Esophagus muscularis mucosa (tissue), 4 donors: ENCODE results near the gene KCTD16. TPM values are rescaled to one million over a fixed set of nuclear protein-coding genes. Genes with fewer than 3 reads are reported as not detected.

Experiments
- DNase-seq: peaks from one replicate; pipeline ENCODE4 v3.0.0-alpha.2; 2017; ENCODE audit errors: extremely low spot score
- H3K27ac ChIP-seq, 4 donors: fragments of 200-600 bp; sonication (generic); replicated peaks in 1 of 4; 1 replicate in 3 of 4; 2 replicates in 1 of 4; pipeline ENCODE4 v1.5.1; 2016 to 2019; ENCODE audit warnings: mild to moderate bottlenecking in 1 of 4
- H3K27me3 ChIP-seq, 4 donors: fragments of 200-600 bp; sonication (generic); one replicate each; pipeline versions ENCODE4 v1.5.1 to v1.6.0; 2016 to 2019
- H3K36me3 ChIP-seq, 4 donors: fragments of 200-600 bp; sonication (generic); one replicate each; pipeline ENCODE4 v1.5.1; 2016 to 2019
- H3K4me1 ChIP-seq, 4 donors: fragments of 200-600 bp; sonication (generic); one replicate each; pipeline ENCODE4 v1.5.1; 2016 to 2019
- H3K4me3 ChIP-seq, 4 donors: fragments of 200-600 bp; sonication (generic); 1 replicate in 2 of 4; 2 replicates in 2 of 4; pipeline ENCODE4 v1.5.1; 2016 to 2019; ENCODE audit warnings: mild to moderate bottlenecking in 4 of 4, moderate library complexity in 1 of 4
- H3K9me3 ChIP-seq, 4 donors: fragments of 200-600 bp; sonication (generic); 1 replicate in 3 of 4; 2 replicates in 1 of 4; pipeline ENCODE4 v1.5.1; 2016 to 2019
- EP300 ChIP-seq: sonication (generic); formaldehyde crosslinking; IDR thresholded peaks from one replicate; pipeline ENCODE4 v1.6.1; 2017; ENCODE audit warnings: antibody characterized with exemption
- POLR2A ChIP-seq: fragments of 450-650 bp; IDR thresholded peaks from one replicate; pipeline ENCODE4 v1.6.1; 2017; ENCODE audit warnings: antibody characterized with exemption, moderate library complexity, mild to moderate bottlenecking, low read depth
- POLR2AphosphoS5 ChIP-seq, 2 donors: sonication (generic); formaldehyde crosslinking; IDR thresholded peaks; one replicate each; pipeline ENCODE4 v1.6.1; 2017; ENCODE audit warnings: antibody characterized with exemption in 2 of 2
- WGBS: methylation state at CpG from one replicate; pipeline ENCODE4 v1.1.5; 2018; 5-methylcytosine and 5-hydroxymethylcytosine counted together
- intact Hi-C: fragments of 100-400 bp; cut with DNase I; formaldehyde crosslinking; loops from one replicate; pipeline ENCODE4 v1.15.1; 2023
- total RNA-seq, 4 donors: library from RNA; depleted of rRNA; stranded (reverse); fragments of >200 nt; gene quantifications; one replicate each; pipeline versions ENCODE4 v1.1.0 to v1.2.1, GENCODE V29; 2016
- TF ChIP-seq, protein P1 (sequence below), 3 experiments: fragments of 200-600 bp in 2 of 3; fragments of 450-650 bp in 1 of 3; sonication (generic) in 2 of 3; IDR thresholded peaks; one replicate each; pipeline ENCODE4 v1.5.1; 2017 to 2019; ENCODE audit warnings: antibody characterized with exemption in 3 of 3, mild to moderate bottlenecking in 2 of 3, moderate library complexity in 1 of 3

Gene KCTD16
- total RNA-seq, 4 donors from 2014 or later: under 0.01 to 0.11 (median under 0.01) TPM; not detected in 1

DNA sequence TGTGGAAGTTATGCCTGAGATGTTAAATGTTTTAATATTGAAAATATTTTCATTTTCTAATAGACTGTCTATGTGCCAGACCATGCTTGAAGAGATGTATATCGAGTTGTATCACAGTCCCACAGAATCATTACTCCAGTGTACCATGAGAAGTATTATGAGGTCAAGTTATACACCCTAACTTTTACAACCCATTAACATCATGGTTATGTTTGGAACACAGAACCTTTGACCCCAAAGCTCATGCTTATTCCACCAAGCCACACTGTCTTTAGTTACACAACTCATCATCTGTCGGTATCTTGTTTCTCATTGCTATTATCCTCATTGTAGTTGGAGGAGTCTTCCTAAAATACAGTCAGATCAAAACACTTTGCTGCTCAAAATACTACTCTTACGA lies 248.0 kb downstream of the KCTD16 start:
- no peak overlapping the region for H3K4me3 ChIP-seq
- no peak for DNase-seq
- no peaks in the 10 kb centered on the region for H3K4me1 ChIP-seq
- no peak overlapping the region for H3K27ac ChIP-seq
- no peaks in the 10 kb centered on the region for H3K36me3 ChIP-seq
- H3K9me3 ChIP-seq: no peaks in the 10 kb centered on the region
- no peak for TF ChIP-seq POLR2AphosphoS5 (IDR thresholded peaks at IDR 0.05)
- no peak for TF ChIP-seq POLR2A
- TF ChIP-seq EP300: no peak
- TF ChIP-seq, protein P1, sequence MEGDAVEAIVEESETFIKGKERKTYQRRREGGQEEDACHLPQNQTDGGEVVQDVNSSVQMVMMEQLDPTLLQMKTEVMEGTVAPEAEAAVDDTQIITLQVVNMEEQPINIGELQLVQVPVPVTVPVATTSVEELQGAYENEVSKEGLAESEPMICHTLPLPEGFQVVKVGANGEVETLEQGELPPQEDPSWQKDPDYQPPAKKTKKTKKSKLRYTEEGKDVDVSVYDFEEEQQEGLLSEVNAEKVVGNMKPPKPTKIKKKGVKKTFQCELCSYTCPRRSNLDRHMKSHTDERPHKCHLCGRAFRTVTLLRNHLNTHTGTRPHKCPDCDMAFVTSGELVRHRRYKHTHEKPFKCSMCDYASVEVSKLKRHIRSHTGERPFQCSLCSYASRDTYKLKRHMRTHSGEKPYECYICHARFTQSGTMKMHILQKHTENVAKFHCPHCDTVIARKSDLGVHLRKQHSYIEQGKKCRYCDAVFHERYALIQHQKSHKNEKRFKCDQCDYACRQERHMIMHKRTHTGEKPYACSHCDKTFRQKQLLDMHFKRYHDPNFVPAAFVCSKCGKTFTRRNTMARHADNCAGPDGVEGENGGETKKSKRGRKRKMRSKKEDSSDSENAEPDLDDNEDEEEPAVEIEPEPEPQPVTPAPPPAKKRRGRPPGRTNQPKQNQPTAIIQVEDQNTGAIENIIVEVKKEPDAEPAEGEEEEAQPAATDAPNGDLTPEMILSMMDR (IDR thresholded peaks at IDR 0.05): no peak
- intact Hi-C loops: no loop called here
- WGBS: 90% methylated on average over 3 of the region's 3 CpGs
- H3K27me3 ChIP-seq: no peaks in the 10 kb centered on the region

DNA sequence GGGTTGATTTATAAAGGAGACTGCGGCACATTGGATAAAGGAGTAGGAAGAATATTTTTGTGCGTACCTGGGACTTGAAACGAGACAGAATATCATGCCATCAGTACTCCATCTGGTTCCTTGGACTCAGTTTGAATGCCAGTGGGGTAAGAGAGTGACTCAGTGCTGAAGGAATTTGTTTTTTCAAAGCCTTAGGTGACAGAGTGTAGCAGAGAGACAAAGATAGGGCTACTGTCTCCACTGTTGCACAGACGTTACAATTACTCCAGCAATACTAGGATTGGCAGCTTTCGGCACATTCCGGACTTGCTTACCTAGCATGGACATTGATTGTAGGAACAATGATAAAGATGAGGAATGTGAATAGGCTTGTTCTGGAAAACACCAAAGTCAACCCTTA lies 250.7 kb downstream of the KCTD16 start:
- no peak for DNase-seq
- Histone ChIP-seq H3K4me3 (no peak overlapping the region), H3K9me3 (no peaks in the 10 kb centered on the region), H3K36me3 (no peaks in the 10 kb centered on the region), H3K27me3 (no peaks in the 10 kb centered on the region), H3K27ac (no peak overlapping the region), H3K4me1 (no peaks in the 10 kb centered on the region)
- intact Hi-C loops: no loop called here
- TF ChIP-seq, protein P1 (IDR thresholded peaks at IDR 0.05): no peak
- TF ChIP-seq EP300: no peak
- TF ChIP-seq POLR2A: no peak
- TF ChIP-seq POLR2AphosphoS5 (IDR thresholded peaks at IDR 0.05): no peak
- WGBS: 91% methylated on average over 6 of the region's 6 CpGs

DNA sequence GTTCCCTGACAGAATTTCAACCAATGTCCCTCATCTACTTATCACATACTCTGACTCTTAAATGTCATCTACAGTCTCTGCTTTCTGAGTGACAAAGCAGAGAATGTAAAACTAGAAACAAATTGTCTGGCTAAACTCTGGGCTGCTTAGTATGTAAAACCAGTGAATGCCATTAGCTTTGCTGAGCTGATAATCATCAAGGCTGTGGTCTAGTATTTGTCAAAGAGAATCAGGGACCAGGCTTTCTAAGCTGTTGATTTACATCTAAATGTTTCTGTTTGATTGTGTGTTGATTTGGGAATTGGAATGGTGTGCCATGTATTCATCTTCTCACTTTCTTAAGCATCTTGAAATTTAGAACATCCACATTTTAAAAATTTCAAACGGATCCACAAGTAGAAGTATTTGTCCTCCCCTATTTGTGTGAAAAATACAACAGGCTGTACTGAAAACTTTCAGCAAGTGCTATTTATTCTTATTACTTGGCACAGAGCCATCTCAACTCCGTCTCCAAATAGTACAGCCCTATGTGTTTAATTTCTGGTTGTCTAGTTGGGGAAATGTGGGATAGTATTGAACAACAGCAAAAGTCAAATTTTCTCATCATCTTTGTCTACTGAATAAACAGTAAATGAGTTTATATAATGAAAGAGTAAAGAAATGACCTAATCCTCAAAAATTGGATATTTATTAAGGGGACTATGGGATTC lies 251.5 kb downstream of the KCTD16 start:
- 22% methylated on average over 2 of the region's 2 CpGs for WGBS
- H3K9me3 ChIP-seq: no peaks in the 10 kb centered on the region

GRCh38 chr5:144427866-144428265 lies 257.2 kb downstream of the KCTD16 start:
- H3K4me3 ChIP-seq: no peak overlapping the region
- 93% methylated on average over 1 of the region's 1 CpG for WGBS
- H3K4me1 ChIP-seq: no peaks in the 10 kb centered on the region
- no peaks in the 10 kb centered on the region for H3K27me3 ChIP-seq
- no peaks in the 10 kb centered on the region for H3K9me3 ChIP-seq
- H3K36me3 ChIP-seq: no peaks in the 10 kb centered on the region
- no peak overlapping the region for H3K27ac ChIP-seq
- no peak for TF ChIP-seq POLR2A
- no peak for TF ChIP-seq POLR2AphosphoS5 (IDR thresholded peaks at IDR 0.05)
- TF ChIP-seq, protein P1 (IDR thresholded peaks at IDR 0.05): no peak
- TF ChIP-seq EP300: no peak
- intact Hi-C loops: no loop called here
- DNase-seq: no peak

More for the DNA sequence above, 251.5 kb downstream of the KCTD16 start:
- Histone ChIP-seq H3K4me3 (no peak overlapping the region), H3K27me3 (no peaks in the 10 kb centered on the region), H3K4me1 (no peaks in the 10 kb centered on the region), H3K27ac (no peak overlapping the region), H3K36me3 (no peaks in the 10 kb centered on the region)
- intact Hi-C loops: no loop called here
- no peak for DNase-seq
- TF ChIP-seq, protein P1 (IDR thresholded peaks at IDR 0.05): no peak
- TF ChIP-seq POLR2A (no peak), EP300 (no peak), POLR2AphosphoS5 (IDR thresholded peaks at IDR 0.05) (no peak)

GRCh38 chr5:144428326-144428725 lies 257.7 kb downstream of the KCTD16 start:
- no peaks in the 10 kb centered on the region for H3K4me1 ChIP-seq
- no peaks in the 10 kb centered on the region for H3K9me3 ChIP-seq
- H3K36me3 ChIP-seq: no peaks in the 10 kb centered on the region
- no peak for DNase-seq
- TF ChIP-seq EP300: no peak
- TF ChIP-seq, protein P1 (IDR thresholded peaks at IDR 0.05): no peak
- TF ChIP-seq POLR2A: no peak
- no peak for TF ChIP-seq POLR2AphosphoS5 (IDR thresholded peaks at IDR 0.05)
- no peak overlapping the region for H3K4me3 ChIP-seq
- no peak overlapping the region for H3K27ac ChIP-seq
- intact Hi-C loops: no loop called here
- H3K27me3 ChIP-seq: no peaks in the 10 kb centered on the region
- 57% methylated on average over 1 of the region's 1 CpG for WGBS
